NCI-H2107 (cell line): ENCODE data around the gene TRUB1.
"Not testable (repeated sequence)": the region's sequence is repeated elsewhere in the genome, so short reads cannot be mapped to it uniquely, and the experiment has no call there.

Experiments
- DNase-seq: peaks from one replicate; lab custom pipeline; 2025; lab: John Stamatoyannopoulos, UW

Gene TRUB1

DNA sequence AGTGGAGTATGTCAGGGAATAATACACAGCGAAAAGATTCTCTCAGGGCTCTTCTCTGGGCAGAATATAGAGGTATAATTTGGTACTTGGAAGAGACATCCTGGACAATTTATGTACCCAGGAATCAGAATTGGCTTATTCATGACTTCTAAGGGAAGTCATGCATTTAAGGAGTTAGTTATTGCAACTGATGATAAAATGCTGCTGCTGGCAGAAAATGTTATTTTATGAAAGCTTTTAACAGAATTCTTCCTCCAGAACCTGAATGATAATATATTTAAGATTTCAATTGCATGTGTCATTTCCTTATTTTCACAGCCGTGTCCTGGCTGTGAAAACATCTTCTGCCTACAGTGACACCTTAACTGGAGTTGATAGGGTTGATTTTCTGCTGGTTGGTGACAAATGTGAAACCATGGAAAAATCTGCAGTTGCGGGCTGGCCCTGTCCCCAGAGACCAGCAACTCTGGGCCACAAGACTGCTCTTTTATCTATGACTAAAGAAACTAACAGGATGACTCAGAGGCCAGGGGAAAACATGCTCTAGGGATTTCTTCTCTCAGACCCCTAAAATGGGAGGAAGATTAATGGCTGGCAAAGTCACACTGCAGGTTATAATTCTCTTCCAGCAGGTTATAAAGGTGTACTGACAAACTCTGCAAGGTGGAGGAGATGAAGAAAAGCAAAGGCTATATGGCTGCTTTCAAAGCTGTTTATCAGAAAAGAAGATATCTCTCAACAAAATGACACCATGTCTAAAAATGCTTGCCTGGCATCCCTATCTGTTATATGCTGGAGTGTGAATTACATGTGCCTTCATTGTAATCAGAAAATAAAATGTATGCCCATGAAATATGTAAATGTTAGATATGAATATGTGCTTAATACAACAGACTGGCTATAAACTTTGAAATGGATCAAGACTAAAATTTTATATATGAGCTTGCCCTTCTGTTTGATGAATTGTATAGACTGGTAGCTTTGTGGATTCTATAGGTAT lies 12.1 kb upstream of the TRUB1 start:
- DNase-seq = no peak

DNA sequence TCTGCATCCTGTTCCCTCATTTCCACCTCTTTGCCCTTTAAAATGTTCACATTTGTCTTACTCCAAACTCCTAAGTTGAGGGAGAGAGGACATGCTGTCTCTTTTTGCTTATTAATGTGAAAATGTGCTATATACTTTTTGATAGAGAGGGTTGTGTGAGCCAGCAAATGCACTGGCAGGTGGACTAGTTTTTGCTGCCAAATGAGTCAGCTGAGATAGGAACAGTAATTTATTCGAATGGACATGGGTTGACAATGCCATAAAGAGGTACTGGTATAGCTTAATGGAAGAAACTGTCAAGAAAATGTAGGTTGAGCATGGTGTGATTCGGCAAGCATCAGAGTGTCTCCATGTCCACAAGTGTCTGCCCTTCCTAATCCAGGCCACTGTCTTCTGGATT lies 9.2 kb upstream of the TRUB1 start:
- no peak for DNase-seq

DNA sequence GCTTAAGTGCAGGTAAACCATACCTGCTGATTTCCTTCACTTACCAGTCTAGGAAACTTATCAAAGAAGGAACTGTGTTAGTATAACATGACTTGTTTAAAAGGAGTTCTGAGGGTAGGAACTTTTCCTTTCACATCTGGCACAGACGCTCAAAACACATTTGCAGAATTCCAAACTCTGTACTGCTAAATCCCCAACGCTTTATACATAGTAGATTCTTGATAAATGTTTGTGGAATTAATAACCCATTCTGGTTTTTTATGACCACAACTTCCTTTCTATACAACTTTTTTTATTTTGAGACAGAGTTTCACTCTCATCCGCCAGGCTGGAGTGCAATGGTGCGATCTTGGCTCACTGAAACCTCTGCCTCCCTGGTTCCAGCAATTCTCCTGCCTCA lies 7.7 kb upstream of the TRUB1 start:
- DNase-seq = no peak

DNA sequence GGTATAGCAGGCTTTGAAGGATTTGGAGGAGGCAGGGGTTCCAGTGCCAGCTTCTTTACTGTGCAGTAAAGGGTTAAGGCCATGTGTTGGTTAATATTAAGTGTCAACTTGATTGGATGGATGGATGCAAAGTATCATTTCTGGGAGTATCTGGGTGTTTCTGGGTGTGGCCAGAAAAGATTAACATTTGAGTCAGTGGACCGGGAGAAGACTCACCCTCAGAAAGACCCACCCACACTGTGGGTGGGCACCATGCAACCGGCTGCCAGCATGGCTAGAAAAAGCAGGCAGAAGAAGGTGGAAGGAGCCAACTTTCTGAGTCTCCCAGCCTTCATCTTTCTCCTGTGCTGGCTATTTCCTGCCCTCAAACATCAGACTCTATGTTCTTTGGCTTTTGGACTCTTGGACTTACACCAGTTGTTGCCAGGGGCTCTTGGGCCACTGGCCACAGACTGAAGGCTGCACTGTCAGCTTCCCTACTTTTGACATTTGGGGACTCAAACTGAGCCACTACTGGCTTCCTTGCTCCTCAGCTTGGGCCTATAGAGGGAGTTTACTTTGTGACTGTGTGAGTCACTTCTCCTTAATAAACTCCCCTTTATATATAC lies 6.8 kb upstream of the TRUB1 start:
- no peak for DNase-seq

DNA sequence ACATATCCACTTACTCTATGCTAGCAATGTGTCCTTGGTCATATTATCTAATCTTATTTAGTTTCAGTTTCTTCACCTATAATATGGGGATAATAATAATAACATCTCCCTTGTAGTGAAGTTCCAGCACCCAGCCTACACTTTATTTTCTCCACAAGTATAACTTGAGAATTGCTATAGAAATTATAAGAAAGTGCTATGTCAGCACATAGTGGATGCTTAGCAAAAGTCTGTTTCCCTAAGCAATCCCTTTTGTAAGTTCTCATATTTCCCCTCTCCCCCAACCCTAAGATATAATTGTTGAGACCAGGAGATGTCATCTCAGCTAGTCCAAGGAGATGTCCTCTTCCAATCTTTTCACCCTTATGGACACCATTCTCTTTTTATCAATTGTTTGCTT lies 5.8 kb upstream of the TRUB1 start:
- DNase-seq = no peak

DNA sequence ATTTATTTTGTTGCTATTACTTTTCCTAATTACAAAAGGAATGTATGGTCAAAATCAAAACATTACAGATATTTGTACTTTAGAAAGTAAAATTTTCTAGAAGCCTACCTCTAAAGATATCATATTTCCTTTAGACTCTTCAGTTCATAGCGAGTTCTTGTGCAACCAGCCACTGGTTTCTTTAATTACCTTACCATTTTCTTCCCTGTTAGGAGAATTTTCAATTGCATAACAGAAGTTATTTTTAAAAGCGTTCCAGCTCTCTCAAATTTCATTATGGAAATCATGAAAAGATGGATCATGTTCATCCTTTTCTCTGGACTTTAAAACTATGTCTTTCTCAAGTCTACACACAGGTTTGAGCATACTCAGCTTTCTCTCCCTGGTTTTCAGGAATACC lies 5.0 kb upstream of the TRUB1 start:
- no peak for DNase-seq

DNA sequence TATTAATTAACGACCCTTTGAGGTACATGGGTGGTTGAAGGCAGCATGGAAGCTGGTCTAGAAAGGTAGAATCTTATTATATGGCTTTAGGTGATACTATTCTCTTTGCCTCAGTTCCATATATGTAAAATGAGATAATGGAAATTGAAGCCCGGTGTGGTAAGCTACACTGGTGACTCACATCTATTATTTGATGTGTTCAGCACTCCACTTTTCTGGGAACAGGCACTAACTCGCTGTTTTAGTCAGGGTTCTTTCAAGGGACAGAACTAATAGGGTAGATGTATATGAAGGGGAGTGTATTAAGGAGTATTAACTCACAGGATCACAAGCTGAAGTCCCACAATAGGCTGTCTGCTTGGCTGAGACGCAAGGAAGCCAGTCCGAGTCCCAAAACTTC lies 4.4 kb upstream of the TRUB1 start:
- DNase-seq = no peak

DNA sequence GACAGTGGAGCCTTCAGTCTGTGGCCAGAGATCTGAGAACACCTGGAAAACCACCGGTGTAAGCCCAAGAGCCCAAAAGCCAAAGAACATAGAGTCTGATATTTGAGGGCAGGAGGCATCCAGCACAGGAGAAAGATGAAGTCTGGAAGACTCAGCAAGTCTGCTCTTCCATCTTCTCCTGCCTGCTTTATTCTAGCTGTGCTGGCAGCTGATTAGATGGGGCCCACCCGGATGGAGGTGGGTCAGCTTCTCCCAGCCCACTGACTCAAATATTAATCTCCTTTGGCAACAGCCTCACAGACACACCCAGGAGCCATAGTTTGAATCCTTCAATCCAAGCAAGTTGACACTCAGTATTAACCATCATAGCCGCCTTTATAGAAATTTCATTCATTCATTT lies 4.0 kb upstream of the TRUB1 start:
- DNase-seq = not testable (repeated sequence)

DNA sequence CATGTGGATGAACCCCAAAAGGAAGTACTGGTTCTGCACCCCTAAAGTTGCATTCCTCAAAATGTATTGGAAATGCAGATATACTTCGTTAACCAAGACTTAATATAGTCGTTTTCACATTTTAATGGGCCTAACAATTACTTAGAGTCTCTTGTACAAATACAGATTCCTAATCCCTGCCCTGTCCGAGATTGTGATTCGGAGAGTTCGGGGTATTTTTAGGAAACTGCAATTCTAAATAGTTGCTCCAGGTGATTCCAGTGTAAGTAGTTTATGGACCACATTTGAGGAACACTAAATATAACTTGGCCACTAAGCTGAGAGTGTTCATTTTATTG lies 830 bp downstream of the TRUB1 start:
- no peak for DNase-seq

DNA sequence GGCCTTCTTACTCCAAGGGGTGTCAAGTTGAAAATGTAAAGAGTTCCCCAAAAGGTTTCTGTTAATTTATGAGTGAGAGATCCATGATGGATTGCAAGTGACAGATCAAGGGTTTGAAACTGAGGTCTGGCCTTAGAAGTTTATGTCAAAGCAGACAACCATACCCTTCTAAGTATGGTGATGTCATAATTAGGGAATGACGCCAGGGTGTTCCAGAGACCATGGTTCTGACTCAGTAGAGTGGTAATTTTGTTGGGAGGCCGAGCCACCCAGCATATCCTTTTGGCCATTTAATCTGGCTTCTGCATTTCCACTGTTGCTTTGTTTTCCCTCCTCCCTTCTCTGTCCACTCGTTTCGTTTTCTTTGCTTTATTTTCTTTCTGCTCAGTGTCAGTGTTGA lies 2.7 kb downstream of the TRUB1 start:
- no peak for DNase-seq

DNA sequence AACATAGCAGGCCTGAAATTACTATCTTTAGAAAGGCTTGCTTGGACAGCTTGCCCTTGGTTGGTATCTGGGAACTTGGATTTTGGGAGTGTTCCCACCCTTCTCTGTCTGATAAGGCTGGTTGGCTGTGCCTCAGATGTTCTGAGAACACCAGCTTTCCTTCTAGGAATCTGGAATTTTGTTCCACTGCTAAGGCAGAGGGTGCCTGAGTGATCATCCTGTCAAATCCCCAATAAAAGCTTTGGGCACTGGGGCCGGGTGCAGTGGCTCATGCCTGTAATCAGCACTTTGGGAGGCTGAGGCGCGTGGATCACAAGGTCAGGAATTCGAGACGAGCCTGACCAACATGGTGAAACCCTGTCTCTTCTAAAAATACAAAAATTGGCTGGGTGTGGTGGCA lies 5.0 kb downstream of the TRUB1 start:
- DNase-seq = no peak

DNA sequence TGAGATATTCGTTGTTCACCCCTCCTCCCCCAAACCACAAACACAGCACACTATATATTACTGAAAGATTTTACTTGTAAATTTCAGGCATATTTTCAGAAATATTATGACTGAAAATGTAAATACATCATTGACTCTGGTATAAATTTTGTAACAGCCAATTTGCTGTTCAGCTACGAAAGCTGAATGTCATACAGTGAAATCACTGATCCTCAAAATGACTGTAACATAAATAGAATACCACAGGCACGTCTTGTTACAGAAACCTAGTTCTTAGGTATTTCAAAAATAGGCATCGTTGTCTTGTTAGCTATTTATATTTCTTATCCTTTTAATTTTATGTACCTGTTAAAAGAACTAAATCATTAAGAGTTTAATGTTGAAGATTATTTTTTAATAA lies 15.1 kb downstream of the TRUB1 start:
- DNase-seq = no peak

DNA sequence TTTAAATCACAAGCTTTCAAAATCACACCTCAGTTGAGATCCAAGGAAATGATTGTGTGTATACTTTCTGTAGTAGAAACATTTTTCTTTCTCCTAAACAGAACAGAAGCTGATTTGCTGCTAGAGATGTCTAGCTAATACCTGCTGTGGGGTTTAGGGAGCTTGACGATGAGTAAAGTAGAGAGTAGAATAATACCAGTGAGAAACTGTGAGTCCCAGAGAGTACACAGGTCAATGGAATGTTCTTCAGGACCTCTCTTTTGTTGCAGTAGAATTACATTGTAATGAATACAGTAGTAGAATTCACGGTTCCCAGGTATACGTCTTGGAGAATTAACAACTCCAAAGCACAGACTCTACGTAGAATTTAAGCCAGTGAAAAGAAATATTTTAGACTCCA lies 18.0 kb downstream of the TRUB1 start:
- no peak for DNase-seq

DNA sequence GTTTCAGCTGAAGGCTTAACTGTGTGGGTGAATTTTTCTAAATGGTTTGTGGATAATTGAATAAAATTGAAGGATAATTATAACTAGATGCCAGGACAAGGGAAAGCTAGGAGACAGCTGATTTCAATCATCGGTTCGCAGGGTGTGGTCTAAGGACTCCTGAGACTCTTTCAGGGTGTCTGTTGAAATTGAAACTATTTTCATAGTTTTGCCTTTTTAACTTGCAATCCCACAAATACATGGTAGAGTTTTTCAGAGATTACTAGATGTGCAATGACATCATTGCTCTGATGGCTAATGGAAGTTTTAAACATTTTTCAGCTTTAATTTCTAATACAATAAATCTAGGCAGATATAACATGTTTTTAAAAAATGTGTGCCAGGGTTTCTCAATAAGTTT lies 18.5 kb downstream of the TRUB1 start:
- no peak for DNase-seq

DNA sequence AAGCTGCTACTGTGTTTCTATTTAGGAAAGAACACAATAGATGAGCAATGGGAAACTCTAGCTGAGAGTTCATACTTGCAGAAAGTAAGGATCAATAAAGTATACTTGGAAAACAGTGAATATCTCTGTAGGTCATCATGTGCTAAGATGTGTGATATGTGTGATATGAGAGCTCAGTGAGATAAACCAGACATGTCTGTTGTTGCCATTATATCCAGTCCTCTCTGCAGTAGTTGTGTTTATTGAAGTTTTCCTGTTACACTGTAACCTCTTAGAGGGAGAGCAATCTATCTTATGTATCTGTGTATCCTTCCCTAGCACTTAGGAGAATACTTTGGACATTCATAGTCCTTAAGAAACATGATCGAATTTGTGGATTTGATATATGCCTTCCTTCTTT lies 19.1 kb downstream of the TRUB1 start:
- DNase-seq = no peak

DNA sequence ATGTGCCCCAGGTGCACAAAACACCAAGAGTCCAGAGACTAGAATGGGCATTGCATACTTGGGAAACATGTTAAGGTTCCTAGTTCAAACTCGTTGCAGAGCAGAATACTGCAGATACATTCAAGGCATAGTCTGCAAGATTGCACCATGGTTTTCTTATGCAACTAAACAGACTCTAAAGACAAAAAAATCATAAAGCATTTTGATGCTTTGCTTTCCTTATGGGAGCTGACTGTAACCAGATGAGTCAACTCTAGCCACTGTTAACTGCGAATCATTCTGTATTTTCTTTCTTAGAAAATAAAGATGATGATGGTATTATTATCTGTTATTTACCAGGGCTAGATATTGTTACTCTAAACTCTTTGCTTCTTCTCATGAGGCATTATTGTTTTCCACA lies 19.7 kb downstream of the TRUB1 start:
- DNase-seq = no peak

DNA sequence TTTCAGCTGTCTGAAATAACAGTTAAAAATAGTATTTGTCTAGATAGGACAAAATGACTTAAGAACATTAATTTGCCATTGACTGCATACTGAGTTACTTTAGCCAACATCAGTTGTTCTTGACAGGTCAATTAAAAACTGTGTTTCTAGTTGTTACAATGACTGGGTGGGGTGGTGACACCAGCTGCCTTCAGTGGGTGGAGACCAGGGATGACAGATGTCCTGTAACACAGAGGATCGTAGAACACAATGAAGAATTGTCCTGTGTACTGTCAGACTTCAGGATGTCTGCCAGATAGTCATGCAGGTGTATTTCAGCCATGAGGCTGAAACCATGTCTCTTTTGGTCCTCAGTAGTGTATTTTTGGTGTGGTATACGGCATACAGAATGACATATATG lies 24.4 kb downstream of the TRUB1 start:
- no peak for DNase-seq

DNA sequence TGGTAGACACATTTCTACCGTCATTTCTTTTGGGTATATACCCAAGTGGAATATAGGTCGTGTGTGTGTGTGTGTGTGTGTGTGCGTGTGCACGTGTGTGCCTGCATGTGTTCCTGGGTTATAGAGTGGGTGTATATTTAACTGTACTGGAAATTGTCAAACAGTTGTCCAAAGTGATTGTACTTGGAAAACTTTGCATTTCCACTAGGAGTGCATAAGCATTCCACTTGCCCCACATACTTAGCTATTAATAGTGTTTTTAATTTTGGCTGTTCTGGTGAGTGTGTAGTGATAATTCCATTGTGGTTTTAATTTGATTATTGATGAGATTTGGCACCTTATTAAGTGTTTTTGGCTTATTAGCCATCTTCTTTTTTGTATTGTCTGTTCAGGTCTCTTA lies 25.9 kb downstream of the TRUB1 start:
- DNase-seq = no peak

DNA sequence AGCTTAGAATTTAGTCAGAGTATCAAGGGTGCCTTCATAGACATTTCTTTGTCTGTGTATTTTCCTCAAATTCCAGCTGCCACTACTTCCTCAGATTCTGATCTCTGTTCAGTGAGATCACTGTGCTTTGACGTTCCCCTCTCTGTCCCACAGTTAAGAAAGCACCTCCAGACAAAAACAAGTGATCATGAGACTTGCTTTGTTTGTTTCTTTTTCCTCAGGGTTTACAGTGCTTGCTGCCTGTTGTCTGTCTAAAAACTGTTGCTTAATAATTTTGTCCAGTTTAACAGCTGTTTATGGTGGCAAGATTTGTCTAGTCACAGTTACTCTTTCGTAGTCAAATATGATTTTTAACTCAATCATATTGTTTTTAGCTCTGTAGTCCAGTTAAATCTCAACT lies 29.1 kb downstream of the TRUB1 start:
- no peak for DNase-seq

DNA sequence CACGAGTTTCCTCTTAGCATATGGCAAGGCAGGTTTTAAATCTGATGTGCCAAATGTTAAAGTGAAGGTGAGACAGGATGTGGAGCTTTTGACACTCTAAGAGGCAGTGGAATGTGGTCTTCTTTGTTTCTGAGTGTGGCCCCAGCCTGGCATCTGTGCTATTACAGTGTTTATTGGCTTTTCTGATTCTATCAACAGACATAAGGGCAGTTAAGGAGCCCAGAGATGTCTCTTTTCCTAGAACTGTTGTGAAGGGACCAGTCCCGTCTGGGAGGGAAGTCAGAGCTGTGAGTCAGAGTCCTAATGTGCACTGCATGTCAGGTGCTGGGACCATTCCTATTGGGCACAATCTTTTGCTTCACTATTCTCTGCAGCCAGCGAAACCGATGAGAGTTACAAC lies 32.5 kb downstream of the TRUB1 start:
- no peak for DNase-seq

DNA sequence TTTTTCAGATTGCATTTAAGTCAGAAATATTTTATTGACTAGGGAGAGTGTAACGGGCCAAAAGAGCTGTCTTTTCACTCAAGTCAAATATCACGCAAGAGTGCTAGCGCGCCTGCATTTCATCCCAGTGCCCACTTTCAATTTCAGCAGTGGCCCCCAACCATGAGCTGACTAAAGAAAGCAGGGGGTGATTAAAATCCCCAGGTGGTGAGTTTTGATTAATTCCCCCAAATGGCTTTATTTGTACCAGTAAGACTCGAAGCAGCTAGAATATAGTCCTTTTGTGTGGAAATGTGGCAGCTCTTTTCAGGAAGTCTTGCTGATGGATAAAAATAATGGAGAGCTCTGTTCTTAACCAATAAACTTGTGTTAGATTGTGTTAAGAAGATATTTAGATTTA lies 35.3 kb downstream of the TRUB1 start:
- no peak for DNase-seq

DNA sequence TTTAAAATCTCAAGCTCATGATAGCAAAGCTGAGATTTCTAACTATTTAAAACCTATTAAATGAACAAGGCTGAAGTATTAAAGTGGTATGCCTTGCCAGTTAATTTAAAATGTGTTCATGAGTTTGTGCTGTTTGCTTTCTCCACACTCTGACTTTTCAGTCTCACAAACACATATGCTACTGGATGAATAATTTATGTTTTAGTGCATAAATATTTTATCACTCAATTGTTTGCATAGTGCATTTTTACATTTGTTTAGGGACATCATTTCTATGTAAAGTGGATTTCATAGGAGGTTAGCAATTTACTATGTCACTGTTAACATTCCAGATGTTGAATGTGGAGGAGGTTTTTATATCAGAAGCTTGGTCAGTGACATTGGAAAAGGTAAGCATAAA lies 36.0 kb downstream of the TRUB1 start:
- DNase-seq = no peak

DNA sequence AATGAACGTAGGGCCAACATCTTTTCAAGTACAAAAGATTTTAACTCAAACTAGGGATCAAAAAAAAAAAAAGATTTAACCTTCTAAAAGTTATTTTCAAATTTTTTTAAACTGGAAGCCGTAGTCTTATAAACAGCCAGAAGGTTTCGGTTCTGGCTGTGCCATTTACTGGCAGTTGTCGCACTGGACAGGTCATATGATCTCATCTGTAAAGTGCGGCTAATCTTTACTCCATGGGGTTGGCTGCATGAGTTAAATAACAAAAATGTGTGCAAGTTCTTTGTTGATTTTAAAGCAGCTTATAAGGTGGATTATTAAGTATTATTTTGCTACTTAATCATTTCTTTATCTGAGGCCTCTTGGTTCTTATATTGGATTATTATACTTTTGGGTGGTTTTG lies 36.6 kb downstream of the TRUB1 start:
- no peak for DNase-seq

DNA sequence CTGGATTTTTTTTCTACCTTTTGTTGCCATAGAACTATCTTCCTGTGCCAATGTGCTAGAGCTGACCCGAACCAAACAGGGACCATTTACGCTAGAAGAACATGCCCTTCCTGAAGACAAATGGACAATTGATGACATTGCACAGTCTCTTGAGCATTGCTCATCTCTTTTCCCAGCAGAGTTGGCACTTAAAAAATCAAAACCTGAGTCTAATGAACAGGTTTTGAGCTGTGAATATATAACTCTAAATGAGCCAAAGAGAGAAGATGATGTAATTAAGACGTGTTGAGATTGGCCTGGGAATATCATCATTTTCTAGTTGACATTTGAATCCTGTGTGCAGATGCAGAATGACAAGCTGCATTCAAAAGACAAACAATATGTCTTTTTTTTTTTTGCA lies 37.1 kb downstream of the TRUB1 start:
- DNase-seq = no peak
